Ovary (tissue), 3 donors: ENCODE results near the gene KEAP1.

ENCODE experiments used
- CTCF ChIP-seq, 3 donors: fragments of 450-650 bp in 2 of 3; fragments of 200-600 bp in 1 of 3; IDR thresholded peaks; one replicate each; pipeline versions ENCODE4 v1.5.1 to v1.8.0; 2016 to 2022; ENCODE audit warnings: antibody characterized with exemption in 3 of 3, mild to moderate bottlenecking in 1 of 3
- POLR2A ChIP-seq: fragments of 450-650 bp; IDR thresholded peaks from one replicate; pipeline ENCODE4 v1.6.1; 2017; ENCODE audit warnings: antibody characterized with exemption, mild to moderate bottlenecking, moderate library complexity
- donor health status: DM: no; HTN: no; CAD: no.

GRCh38 chr19:10499550-10500246 lies 3.5 kb downstream of the KEAP1 start:
- TF ChIP-seq POLR2A (no peak), CTCF (IDR thresholded peaks at IDR 0.05) (no peak)
